ENCODE measurements around the gene MYH15.

MYH15 gene

DNA sequence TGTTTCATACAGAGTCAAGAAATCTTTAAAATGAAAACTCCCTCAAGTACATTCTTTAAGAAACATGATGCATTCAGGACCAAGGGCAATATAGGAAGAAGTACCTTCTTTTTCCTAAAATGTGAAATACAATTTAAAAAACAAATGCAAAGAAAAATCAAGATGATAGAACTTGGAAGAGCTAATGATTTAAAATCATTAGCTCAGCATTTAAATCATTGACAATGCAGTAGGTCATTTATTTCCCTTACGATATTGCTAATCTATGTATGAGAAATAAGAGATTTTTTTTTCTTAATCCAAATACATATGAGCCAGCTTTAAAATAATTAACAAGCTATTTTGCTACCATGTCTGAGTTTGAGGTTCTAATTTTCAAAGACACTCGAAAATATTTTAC, 108.6 kb downstream of the MYH15 start:
- H3K36me3 ChIP-seq (ENCODE audit: control insufficient read depth in 1 of 2, insufficient read depth in 2 of 2, low read length in 2 of 2), result no peaks in the 10 kb centered on the region
- H3K9ac ChIP-seq (ENCODE audit: low read depth in 1 of 2, low read length in 2 of 2), result no peak overlapping the region
- H3K27ac ChIP-seq (ENCODE audit: low read depth, low read length), result no peak overlapping the region
- no peak overlapping the region for H3K4me3 ChIP-seq (ENCODE audit: low read depth in 1 of 2, low read length in 2 of 2)
- H3K9me3 ChIP-seq (ENCODE audit: control insufficient read depth in 1 of 2, low read length in 2 of 2), result peaks cover 0 to 4% of the 10 kb centered on the region in 2 donors
- H3K27me3 ChIP-seq (ENCODE audit: control insufficient read depth in 1 of 2, insufficient read depth in 2 of 2, low read length in 2 of 2), result no peaks in the 10 kb centered on the region
- H3K4me1 ChIP-seq (ENCODE audit: control insufficient read depth in 1 of 2, insufficient read depth in 2 of 2, low read length in 2 of 2), result peaks cover 19 to 22% of the 10 kb centered on the region in 2 donors

DNA sequence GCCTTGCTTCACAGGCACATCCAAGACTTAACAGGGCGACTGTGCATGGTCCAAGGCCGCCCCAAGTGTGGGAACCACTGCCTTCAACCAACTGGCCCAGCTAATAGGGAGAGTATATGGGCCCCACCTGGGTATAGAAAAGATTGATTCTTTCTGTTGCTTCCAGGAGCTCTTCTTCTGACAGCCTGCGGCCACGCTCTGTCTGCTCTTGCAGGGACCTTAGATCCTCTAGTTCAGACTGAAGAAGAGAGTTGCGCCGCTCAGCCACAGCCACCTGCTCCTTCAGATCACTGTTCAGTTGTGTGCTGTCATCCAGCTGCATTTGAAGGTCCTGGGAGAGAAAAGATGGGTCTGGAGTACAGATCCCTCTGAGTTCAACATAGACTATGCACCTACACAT, 111.9 kb downstream of the MYH15 start:
- no peaks in the 10 kb centered on the region for H3K27me3 ChIP-seq (ENCODE audit: control insufficient read depth in 1 of 2, insufficient read depth in 2 of 2, low read length in 2 of 2)
- H3K9me3 ChIP-seq (ENCODE audit: control insufficient read depth in 1 of 2, low read length in 2 of 2), result peaks cover 0 to 4% of the 10 kb centered on the region in 2 donors
- H3K9ac ChIP-seq (ENCODE audit: low read depth in 1 of 2, low read length in 2 of 2), result no peak overlapping the region
- no peak overlapping the region for H3K27ac ChIP-seq (ENCODE audit: low read depth, low read length)
- peaks cover 0 to 8% of the 10 kb centered on the region in 2 donors for H3K4me1 ChIP-seq (ENCODE audit: control insufficient read depth in 1 of 2, insufficient read depth in 2 of 2, low read length in 2 of 2)
- H3K4me3 ChIP-seq (ENCODE audit: low read depth in 1 of 2, low read length in 2 of 2), result no peak overlapping the region
- no peaks in the 10 kb centered on the region for H3K36me3 ChIP-seq (ENCODE audit: control insufficient read depth in 1 of 2, insufficient read depth in 2 of 2, low read length in 2 of 2)

DNA sequence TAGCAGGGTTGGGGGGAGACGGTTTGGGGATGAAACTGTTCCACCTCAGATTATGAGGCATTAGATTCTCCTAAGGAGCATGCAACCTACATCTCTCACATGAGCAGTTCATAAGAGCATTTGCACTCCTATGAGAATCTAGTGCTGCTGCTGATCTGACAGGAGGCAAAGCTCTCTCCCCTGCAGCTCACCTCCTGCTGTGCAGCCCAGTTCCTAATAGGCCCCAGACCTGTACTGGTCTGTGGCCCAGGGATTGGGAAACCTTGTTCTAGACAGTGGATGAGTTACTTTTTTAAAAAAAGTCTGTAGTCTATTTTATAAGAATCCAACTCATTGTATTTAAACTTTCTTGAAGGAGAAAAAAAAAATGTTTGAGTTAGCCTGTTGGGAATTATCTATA, 114.1 kb downstream of the MYH15 start:
- Histone ChIP-seq H3K36me3 (ENCODE audit: control insufficient read depth in 1 of 2, insufficient read depth in 2 of 2, low read length in 2 of 2) (no peaks in the 10 kb centered on the region), H3K4me1 (ENCODE audit: control insufficient read depth in 1 of 2, insufficient read depth in 2 of 2, low read length in 2 of 2) (peaks cover 0 to 7% of the 10 kb centered on the region in 2 donors), H3K27me3 (ENCODE audit: control insufficient read depth in 1 of 2, insufficient read depth in 2 of 2, low read length in 2 of 2) (no peaks in the 10 kb centered on the region), H3K9me3 (ENCODE audit: control insufficient read depth in 1 of 2, low read length in 2 of 2) (peaks cover 0 to 4% of the 10 kb centered on the region in 2 donors), H3K4me3 (ENCODE audit: low read depth in 1 of 2, low read length in 2 of 2) (no peak overlapping the region), H3K9ac (ENCODE audit: low read depth in 1 of 2, low read length in 2 of 2) (no peak overlapping the region), H3K27ac (ENCODE audit: low read depth, low read length) (no peak overlapping the region)

- H3K36me3 ChIP-seq (ENCODE audit: control insufficient read depth in 1 of 2, insufficient read depth in 2 of 2, low read length in 2 of 2), result no peaks in the 10 kb centered on the region
- peaks cover 0 to 9% of the 10 kb centered on the region in 2 donors for H3K4me1 ChIP-seq (ENCODE audit: control insufficient read depth in 1 of 2, insufficient read depth in 2 of 2, low read length in 2 of 2)
- H3K4me3 ChIP-seq (ENCODE audit: low read depth in 1 of 2, low read length in 2 of 2), result no peak overlapping the region
- H3K27ac ChIP-seq (ENCODE audit: low read depth, low read length), result no peak overlapping the region
- no peak overlapping the region for H3K9ac ChIP-seq (ENCODE audit: low read depth in 1 of 2, low read length in 2 of 2)
- no peaks in the 10 kb centered on the region for H3K27me3 ChIP-seq (ENCODE audit: control insufficient read depth in 1 of 2, insufficient read depth in 2 of 2, low read length in 2 of 2)
- H3K9me3 ChIP-seq (ENCODE audit: control insufficient read depth in 1 of 2, low read length in 2 of 2), result no peaks in the 10 kb centered on the region
Measured at GRCh38 chr3:108394563-108394962, 115.8 kb downstream of the MYH15 start.

DNA sequence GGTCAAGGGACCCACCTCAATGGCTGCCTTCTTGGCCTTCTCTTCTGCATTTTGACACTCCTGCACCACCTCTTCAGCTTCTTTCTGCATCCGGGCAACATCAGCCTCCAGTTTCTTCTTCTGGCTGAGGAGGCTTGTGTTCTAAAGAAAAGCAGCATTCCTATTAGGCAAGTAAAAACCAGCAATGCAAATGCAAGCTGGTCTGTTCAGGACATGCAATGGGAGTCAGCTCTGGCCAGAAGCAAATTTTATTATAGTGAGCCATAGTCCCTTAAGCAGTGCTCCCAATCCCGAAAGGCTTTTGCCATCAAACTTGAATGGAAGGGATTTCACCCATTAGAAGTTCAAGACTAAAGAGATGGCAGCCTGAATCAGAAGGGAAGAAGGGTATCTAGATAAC, 116.4 kb downstream of the MYH15 start:
- Histone ChIP-seq H3K36me3 (ENCODE audit: control insufficient read depth in 1 of 2, insufficient read depth in 2 of 2, low read length in 2 of 2) (no peaks in the 10 kb centered on the region), H3K9ac (ENCODE audit: low read depth in 1 of 2, low read length in 2 of 2) (no peak overlapping the region), H3K27ac (ENCODE audit: low read depth, low read length) (no peak overlapping the region), H3K4me3 (ENCODE audit: low read depth in 1 of 2, low read length in 2 of 2) (no peak overlapping the region), H3K27me3 (ENCODE audit: control insufficient read depth in 1 of 2, insufficient read depth in 2 of 2, low read length in 2 of 2) (no peaks in the 10 kb centered on the region), H3K4me1 (ENCODE audit: control insufficient read depth in 1 of 2, insufficient read depth in 2 of 2, low read length in 2 of 2) (peaks cover 0 to 13% of the 10 kb centered on the region in 2 donors), H3K9me3 (ENCODE audit: control insufficient read depth in 1 of 2, low read length in 2 of 2) (no peaks in the 10 kb centered on the region)

DNA sequence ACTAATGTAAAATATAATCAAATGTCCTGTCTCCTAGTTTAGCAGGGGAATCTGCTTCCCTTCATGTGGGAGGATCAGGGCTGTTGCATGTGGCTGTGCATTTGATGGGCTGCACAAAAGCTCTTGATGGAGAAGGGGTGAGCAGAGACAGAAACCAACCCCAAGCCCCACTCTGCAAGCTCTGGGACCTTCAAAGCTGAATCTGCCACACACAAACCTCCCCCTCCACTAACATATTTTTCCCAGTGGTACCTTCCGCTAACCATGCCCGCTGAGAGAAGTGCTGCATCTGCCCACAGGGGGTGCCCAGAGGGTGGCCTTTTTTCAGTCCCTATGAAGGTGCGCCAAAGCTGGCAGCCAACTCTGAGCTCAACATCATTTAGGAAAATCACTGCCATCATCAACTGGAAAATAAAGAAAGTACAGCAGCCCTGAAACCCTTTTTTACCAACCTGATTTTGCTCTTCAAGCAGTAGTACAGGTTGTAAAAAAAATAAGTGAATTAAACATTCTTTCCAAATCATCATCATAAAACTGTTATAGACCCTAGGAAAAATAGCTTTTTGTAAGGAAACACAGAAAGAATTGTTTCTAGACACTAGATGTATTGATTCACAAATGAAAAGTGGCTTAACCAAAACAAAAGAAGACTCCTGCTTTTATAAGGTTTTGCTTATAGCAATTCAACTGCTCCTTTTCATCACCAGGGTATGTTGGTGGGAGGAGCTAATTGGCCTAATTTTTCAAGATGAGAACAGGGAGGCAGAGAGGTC, 117.1 kb downstream of the MYH15 start:
- Histone ChIP-seq H3K9me3 (ENCODE audit: control insufficient read depth in 1 of 2, low read length in 2 of 2) (no peaks in the 10 kb centered on the region), H3K27ac (ENCODE audit: low read depth, low read length) (no peak overlapping the region), H3K36me3 (ENCODE audit: control insufficient read depth in 1 of 2, insufficient read depth in 2 of 2, low read length in 2 of 2) (no peaks in the 10 kb centered on the region), H3K4me3 (ENCODE audit: low read depth in 1 of 2, low read length in 2 of 2) (no peak overlapping the region), H3K27me3 (ENCODE audit: control insufficient read depth in 1 of 2, insufficient read depth in 2 of 2, low read length in 2 of 2) (no peaks in the 10 kb centered on the region), H3K4me1 (ENCODE audit: control insufficient read depth in 1 of 2, insufficient read depth in 2 of 2, low read length in 2 of 2) (peaks cover 0 to 13% of the 10 kb centered on the region in 2 donors), H3K9ac (ENCODE audit: low read depth in 1 of 2, low read length in 2 of 2) (no peak overlapping the region)

DNA sequence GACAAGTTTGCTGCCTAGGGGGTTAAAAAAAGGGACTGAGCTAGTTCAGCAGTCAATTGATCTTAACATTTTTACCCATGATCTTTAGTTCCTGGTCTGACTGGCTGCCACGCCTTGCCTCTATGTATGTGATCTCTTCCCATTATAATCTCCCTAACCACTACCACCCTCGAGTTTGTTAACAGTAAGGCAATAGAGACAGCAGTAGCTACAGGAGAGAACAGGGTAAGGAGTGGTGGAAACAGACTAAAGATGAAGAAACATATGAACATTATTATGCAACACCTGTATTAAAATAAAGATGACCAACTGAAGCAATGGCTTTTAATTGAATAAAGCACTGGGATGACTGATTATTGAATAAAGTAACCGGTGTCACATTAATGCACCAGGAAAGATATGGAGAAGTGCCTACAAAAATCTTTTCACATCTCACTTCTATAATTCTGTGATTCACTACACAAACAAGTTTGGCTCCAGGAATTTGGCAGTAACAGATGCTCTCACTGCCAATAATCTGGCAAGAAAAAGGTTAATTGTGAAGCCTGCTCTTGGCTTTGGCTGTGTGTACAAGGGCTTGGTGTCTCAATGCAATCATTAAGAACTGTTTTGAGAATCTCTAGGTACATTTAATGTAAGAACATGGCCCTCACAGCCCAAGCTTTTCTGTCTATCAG, 118.3 kb downstream of the MYH15 start:
- Histone ChIP-seq H3K27me3 (ENCODE audit: control insufficient read depth in 1 of 2, insufficient read depth in 2 of 2, low read length in 2 of 2) (no peaks in the 10 kb centered on the region), H3K9ac (ENCODE audit: low read depth in 1 of 2, low read length in 2 of 2) (no peak overlapping the region), H3K4me3 (ENCODE audit: low read depth in 1 of 2, low read length in 2 of 2) (no peak overlapping the region), H3K36me3 (ENCODE audit: control insufficient read depth in 1 of 2, insufficient read depth in 2 of 2, low read length in 2 of 2) (no peaks in the 10 kb centered on the region), H3K9me3 (ENCODE audit: control insufficient read depth in 1 of 2, low read length in 2 of 2) (no peaks in the 10 kb centered on the region), H3K4me1 (ENCODE audit: control insufficient read depth in 1 of 2, insufficient read depth in 2 of 2, low read length in 2 of 2) (peaks cover 0 to 13% of the 10 kb centered on the region in 2 donors), H3K27ac (ENCODE audit: low read depth, low read length) (no peak overlapping the region)

- Histone ChIP-seq H3K4me1 (ENCODE audit: control insufficient read depth in 1 of 2, insufficient read depth in 2 of 2, low read length in 2 of 2) (peaks cover 0 to 13% of the 10 kb centered on the region in 2 donors), H3K9ac (ENCODE audit: low read depth in 1 of 2, low read length in 2 of 2) (no peak overlapping the region), H3K4me3 (ENCODE audit: low read depth in 1 of 2, low read length in 2 of 2) (no peak overlapping the region), H3K27me3 (ENCODE audit: control insufficient read depth in 1 of 2, insufficient read depth in 2 of 2, low read length in 2 of 2) (no peaks in the 10 kb centered on the region), H3K36me3 (ENCODE audit: control insufficient read depth in 1 of 2, insufficient read depth in 2 of 2, low read length in 2 of 2) (no peaks in the 10 kb centered on the region), H3K27ac (ENCODE audit: low read depth, low read length) (no peak overlapping the region), H3K9me3 (ENCODE audit: control insufficient read depth in 1 of 2, low read length in 2 of 2) (no peaks in the 10 kb centered on the region)
Measured at GRCh38 chr3:108389372-108389771, 121.0 kb downstream of the MYH15 start.

GRCh38 chr3:108388136-108389132, 122.0 kb downstream of the MYH15 start:
- Histone ChIP-seq H3K4me1 (ENCODE audit: control insufficient read depth in 1 of 2, insufficient read depth in 2 of 2, low read length in 2 of 2) (peaks cover 0 to 13% of the 10 kb centered on the region in 2 donors), H3K9ac (ENCODE audit: low read depth in 1 of 2, low read length in 2 of 2) (no peak overlapping the region), H3K27me3 (ENCODE audit: control insufficient read depth in 1 of 2, insufficient read depth in 2 of 2, low read length in 2 of 2) (no peaks in the 10 kb centered on the region)

More at GRCh38 chr3:108388136-108389132, 122.0 kb downstream of the MYH15 start:
- Histone ChIP-seq H3K9me3 (ENCODE audit: control insufficient read depth in 1 of 2, low read length in 2 of 2) (no peaks in the 10 kb centered on the region), H3K27ac (ENCODE audit: low read depth, low read length) (no peak overlapping the region), H3K36me3 (ENCODE audit: control insufficient read depth in 1 of 2, insufficient read depth in 2 of 2, low read length in 2 of 2) (no peaks in the 10 kb centered on the region), H3K4me3 (ENCODE audit: low read depth in 1 of 2, low read length in 2 of 2) (no peak overlapping the region)

Measured in duodenal mucosa (tissue), 2 donors.